ENCODE results near the gene MYADM. TPM values are rescaled to one million over a fixed set of nuclear protein-coding genes. Genes with fewer than 3 reads are reported as not detected.

MYADM gene
- total and polyA plus RNA-seq, 4 experiments from 2014 or later, result 38.5 to 67.9 (median 44.0) TPM

GRCh38 chr19:53879140-53880081 is 11.7 kb downstream of the MYADM start:
- peaks cover 40% of the 10 kb centered on the region for H3K27me3 ChIP-seq (ENCODE audit: insufficient read depth, low read length)
- H3K27me3 Mint-ChIP-seq, result peaks cover 14 to 17% of the 10 kb centered on the region in 2 donors
- H3K4me1 ChIP-seq (ENCODE audit: insufficient read depth, low read length), result peaks cover 76% of the 10 kb centered on the region
- POLR2A ChIA-PET (ENCODE audit: partially characterized antibody), result interaction anchor here (0.8 to 5.5 kb wide), 2 partner anchors 12 to 25 kb away, joined by 3 to 95 read pairs; partner anchors contain the start of gene MYADM
- H3K9me3 ChIP-seq (ENCODE audit: control insufficient read depth in 1 of 2, low read length in 2 of 2), result no peaks in the 10 kb centered on the region
- peaks cover 15 to 18% of the 10 kb centered on the region in 2 donors for H3K36me3 Mint-ChIP-seq
- H3K36me3 ChIP-seq (ENCODE audit: insufficient read depth, low read length), result peaks cover 1% of the 10 kb centered on the region
- H3K4me1 Mint-ChIP-seq, result peaks cover 27 to 61% (median 37%) of the 10 kb centered on the region in 4 donors
- DNase-seq, result peak; percentile 72 to 74 (median 73)
- peak overlapping the region; percentile 19 to 53 for H3K4me3 ChIP-seq (ENCODE audit: low read length in 2 of 2)
- intact Hi-C loops (cut with micrococcal nuclease), result loop anchor here (1.0 to 5.0 kb wide), 2 partner anchors 12 to 682 kb away; partner anchors contain the start of gene MYADM
- peak overlapping the region in 5 of 7 donors; percentile 10 to 80 (median 65) for H3K27ac Mint-ChIP-seq
- no peak overlapping the region for H3K27ac ChIP-seq (ENCODE audit: low read depth, low read length)
- peaks cover 0 to 2% (median under 1%) of the 10 kb centered on the region in 8 donors for H3K9me3 Mint-ChIP-seq
- CTCF ChIA-PET (ENCODE audit: partially characterized antibody), result interaction anchor here (1.2 kb wide), 1 partner anchor 12 kb away, joined by 3 read pairs; the partner anchor contains the start of gene MYADM
- peak overlapping the region in 2 of 8 donors; percentile 73 to 79 for H3K4me3 Mint-ChIP-seq

GRCh38 chr19:53880711-53881481 is 13.2 kb downstream of the MYADM start:
- Mint-ChIP-seq H3K27ac (no peak overlapping the region), H3K27me3 (peaks cover 23 to 27% of the 10 kb centered on the region in 2 donors), H3K9me3 (peaks cover 0 to 2% (median 0%) of the 10 kb centered on the region in 8 donors), H3K36me3 (peaks cover 8 to 9% of the 10 kb centered on the region in 2 donors), H3K4me3 (no peak overlapping the region), H3K4me1 (peaks cover 20 to 47% (median 26%) of the 10 kb centered on the region in 4 donors)
- Histone ChIP-seq H3K36me3 (ENCODE audit: insufficient read depth, low read length) (no peaks in the 10 kb centered on the region), H3K4me3 (ENCODE audit: low read length in 2 of 2) (peak overlapping the region in 1 of 2 donors; percentile 40), H3K27me3 (ENCODE audit: insufficient read depth, low read length) (peaks cover 45% of the 10 kb centered on the region), H3K9me3 (ENCODE audit: control insufficient read depth in 1 of 2, low read length in 2 of 2) (no peaks in the 10 kb centered on the region), H3K4me1 (ENCODE audit: insufficient read depth, low read length) (peaks cover 61% of the 10 kb centered on the region), H3K27ac (ENCODE audit: low read depth, low read length) (no peak overlapping the region)
- intact Hi-C loops (cut with micrococcal nuclease), result loop anchor here (1.0 to 5.0 kb wide), 2 partner anchors 39 to 684 kb away; no protein-coding TSS in a partner anchor
- DNase-seq, result peak in 1 of 5 donors; percentile 25
- POLR2A ChIA-PET (ENCODE audit: partially characterized antibody), result interaction anchor here (1.2 to 3.0 kb wide), 3 partner anchors 13 to 28 kb away, joined by 3 to 40 read pairs (median 4); partner anchors contain the start of gene MYADM
- CTCF ChIA-PET (ENCODE audit: partially characterized antibody), result interaction anchor here (1.3 to 4.1 kb wide), 7 partner anchors 13 to 37 kb away, joined by 5 to 47 read pairs (median 9); partner anchors contain the start of gene MYADM

- intact Hi-C loops (cut with micrococcal nuclease), result loop anchor here (1.0 to 5.0 kb wide), 3 partner anchors 28 to 684 kb away; no protein-coding TSS in a partner anchor
- H3K27ac ChIP-seq (ENCODE audit: low read depth, low read length), result no peak within 1 kb of the TSS
- peak within 1 kb of the TSS; percentile 8 to 40 for H3K4me3 ChIP-seq (ENCODE audit: low read length in 2 of 2)
- H3K36me3 Mint-ChIP-seq, result peaks cover 3 to 8% of the 10 kb centered on the region in 2 donors
- peak within 1 kb of the TSS in 4 of 8 donors; percentile 26 to 67 (median 44) for H3K4me3 Mint-ChIP-seq
- H3K27ac Mint-ChIP-seq, result peak within 1 kb of the TSS in 3 of 7 donors; percentile 9 to 82 (median 27)
- H3K9me3 ChIP-seq (ENCODE audit: control insufficient read depth in 1 of 2, low read length in 2 of 2), result no peaks in the 10 kb centered on the region
- peaks cover 54% of the 10 kb centered on the region for H3K4me1 ChIP-seq (ENCODE audit: insufficient read depth, low read length)
- H3K4me1 Mint-ChIP-seq, result peaks cover 16 to 39% (median 20%) of the 10 kb centered on the region in 4 donors
- peaks cover 0 to under 1% (median 0%) of the 10 kb centered on the region in 8 donors for H3K9me3 Mint-ChIP-seq
- ChIA-PET POLR2A (ENCODE audit: partially characterized antibody) (interaction anchor here (0.8 to 3.0 kb wide), 4 partner anchors 11 to 28 kb away, joined by 3 to 40 read pairs (median 4); partner anchors contain the start of gene MYADM), CTCF (ENCODE audit: partially characterized antibody) (interaction anchor here (0.7 to 4.1 kb wide), 10 partner anchors 11 to 38 kb away, joined by 3 to 47 read pairs (median 8); partner anchors contain the start of gene MYADM)
- no peaks in the 10 kb centered on the region for H3K36me3 ChIP-seq (ENCODE audit: insufficient read depth, low read length)
- H3K27me3 Mint-ChIP-seq, result peaks cover 25 to 32% of the 10 kb centered on the region in 2 donors
- DNase-seq, result peak; percentile 61 to 75 (median 66)
- H3K27me3 ChIP-seq (ENCODE audit: insufficient read depth, low read length), result peaks cover 45% of the 10 kb centered on the region
These were observed 14.1 kb downstream of the MYADM start, which contains the start of gene PRKCG for GRCh38 chr19:53881482-53882390. Gene PRKCG, plus strand, starts transcription at chr19:53882197. Its CDS starts 298 bp downstream, at chr19:53882495.

- POLR2A ChIA-PET (ENCODE audit: partially characterized antibody), result interaction anchor here (1.2 to 3.0 kb wide), 3 partner anchors 15 to 29 kb away, joined by 3 to 40 read pairs (median 4); partner anchors contain the start of gene MYADM
These were observed 14.8 kb downstream of the MYADM start for GRCh38 chr19:53882391-53883050.

GRCh38 chr19:53883231-53883661 is 15.6 kb downstream of the MYADM start:
- intact Hi-C loops (cut with micrococcal nuclease), result loop anchor here (5.0 kb wide), 1 partner anchor 686 kb away; no protein-coding TSS in a partner anchor
- H3K4me3 ChIP-seq (ENCODE audit: low read length in 2 of 2), result no peak overlapping the region
- POLR2A ChIA-PET (ENCODE audit: partially characterized antibody), result interaction anchor here (3.0 kb wide), 1 partner anchor 16 kb away, joined by 40 read pairs; the partner anchor contains the start of gene MYADM
- peak in 2 of 5 donors; percentile 25 to 57 for DNase-seq
- no peaks in the 10 kb centered on the region for H3K9me3 ChIP-seq (ENCODE audit: control insufficient read depth in 1 of 2, low read length in 2 of 2)
- Mint-ChIP-seq H3K9me3 (no peaks in the 10 kb centered on the region), H3K4me1 (peaks cover 7 to 25% (median 9%) of the 10 kb centered on the region in 4 donors), H3K36me3 (no peaks in the 10 kb centered on the region), H3K27me3 (peaks cover 27 to 32% of the 10 kb centered on the region in 2 donors), H3K27ac (peak overlapping the region in 2 of 7 donors; percentile 27 to 40), H3K4me3 (peak overlapping the region in 1 of 8 donors; percentile 61)
- CTCF ChIA-PET (ENCODE audit: partially characterized antibody), result interaction anchor here (0.6 to 4.1 kb wide), 6 partner anchors 15 to 76 kb away, joined by 3 to 47 read pairs (median 6); no protein-coding TSS in a partner anchor
- H3K27me3 ChIP-seq (ENCODE audit: insufficient read depth, low read length), result peaks cover 45% of the 10 kb centered on the region
- H3K27ac ChIP-seq (ENCODE audit: low read depth, low read length), result no peak overlapping the region
- peaks cover 43% of the 10 kb centered on the region for H3K4me1 ChIP-seq (ENCODE audit: insufficient read depth, low read length)
- H3K36me3 ChIP-seq (ENCODE audit: insufficient read depth, low read length), result no peaks in the 10 kb centered on the region

More at GRCh38 chr19:53882391-53883050, 14.8 kb downstream of the MYADM start:
- CTCF ChIA-PET (ENCODE audit: partially characterized antibody), result interaction anchor here (0.6 to 4.1 kb wide), 14 partner anchors 11 to 77 kb away, joined by 3 to 47 read pairs (median 6); partner anchors contain the start of gene MYADM
- H3K27ac Mint-ChIP-seq, result peak overlapping the region in 3 of 7 donors; percentile 9 to 82 (median 27)
- peaks cover 45% of the 10 kb centered on the region for H3K27me3 ChIP-seq (ENCODE audit: insufficient read depth, low read length)
- peak in 1 of 5 donors; percentile 22 for DNase-seq
- H3K9me3 ChIP-seq (ENCODE audit: control insufficient read depth in 1 of 2, low read length in 2 of 2), result no peaks in the 10 kb centered on the region
- H3K9me3 Mint-ChIP-seq, result no peaks in the 10 kb centered on the region
- peaks cover 46% of the 10 kb centered on the region for H3K4me1 ChIP-seq (ENCODE audit: insufficient read depth, low read length)
- intact Hi-C loops (cut with micrococcal nuclease), result loop anchor here (1.0 to 5.0 kb wide), 2 partner anchors 29 to 685 kb away; no protein-coding TSS in a partner anchor
- no peaks in the 10 kb centered on the region for H3K36me3 ChIP-seq (ENCODE audit: insufficient read depth, low read length)
- H3K4me3 ChIP-seq (ENCODE audit: low read length in 2 of 2), result no peak overlapping the region
- peaks cover 9 to 31% (median 12%) of the 10 kb centered on the region in 4 donors for H3K4me1 Mint-ChIP-seq
- H3K4me3 Mint-ChIP-seq, result peak overlapping the region in 4 of 8 donors; percentile 26 to 67 (median 44)
- peaks cover 27 to 32% of the 10 kb centered on the region in 2 donors for H3K27me3 Mint-ChIP-seq
- H3K36me3 Mint-ChIP-seq, result peaks cover 0 to under 1% of the 10 kb centered on the region in 2 donors
- no peak overlapping the region for H3K27ac ChIP-seq (ENCODE audit: low read depth, low read length)

All from CD4-positive, alpha-beta memory T cell (primary cell).